ENCODE measurements around the gene CEL.
"Not testable (repeated sequence)": the region's sequence is repeated elsewhere in the genome, so short reads cannot be mapped to it uniquely, and the experiment has no call there.

The CEL gene

DNA sequence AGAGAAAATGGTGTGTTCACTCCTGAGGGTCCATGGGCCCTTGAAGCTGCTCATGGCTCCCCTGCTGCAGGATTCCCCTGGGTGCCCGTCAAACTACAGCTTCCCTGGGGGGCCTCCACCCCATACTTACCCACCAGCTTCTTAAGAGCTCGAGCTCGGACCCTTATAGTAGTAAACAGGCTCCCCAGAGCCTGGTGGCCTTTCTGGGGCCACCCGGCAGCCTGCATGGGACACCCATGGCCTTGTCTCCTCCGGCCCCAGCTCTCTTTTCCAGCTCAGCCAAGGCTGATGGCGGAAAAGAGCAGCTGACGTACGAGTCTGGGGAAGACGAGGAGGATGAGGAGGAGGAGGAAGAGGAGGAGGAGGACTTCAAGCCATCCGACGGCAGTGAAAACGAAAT is 4.2 kb upstream of the CEL start:
- DNase-seq (ENCODE audit: extremely low spot score): no peak
- TF ChIP-seq FOXM1 (IDR thresholded peaks at IDR 0.05; ENCODE audit: borderline replicate concordance) (no peak), HDGF (IDR thresholded peaks at IDR 0.05; ENCODE audit: borderline replicate concordance) (no peak)
- ChIA-PET POLR2A (no interaction called here), CTCF (interaction anchor here (0.6 kb wide), 1 partner anchor 75 kb away, joined by 3 read pairs; no protein-coding TSS in a partner anchor)

DNA sequence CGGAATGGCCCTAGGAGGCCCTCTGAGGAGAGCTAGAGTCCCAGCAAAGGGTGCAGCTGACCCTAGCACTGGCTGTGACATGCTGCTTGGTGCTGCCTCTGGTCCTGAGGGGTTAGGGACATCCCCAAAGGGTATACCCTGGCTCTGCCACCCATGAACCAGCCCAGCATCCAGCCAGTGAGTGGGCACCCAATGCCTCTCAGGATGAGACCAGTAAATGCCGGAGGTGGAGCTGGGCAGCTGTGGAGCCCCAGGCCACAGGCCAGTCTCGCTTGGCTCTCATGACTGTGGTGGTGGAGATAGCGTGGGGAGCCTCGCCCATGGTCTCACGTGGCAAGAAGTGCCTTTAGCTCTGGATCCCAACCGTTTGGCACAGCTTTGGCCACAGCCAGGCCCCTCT is 3.7 kb upstream of the CEL start:
- no peak for DNase-seq (ENCODE audit: extremely low spot score)
- no peak for TF ChIP-seq ARNT (IDR thresholded peaks at IDR 0.05)
- TF ChIP-seq LEF1 (IDR thresholded peaks at IDR 0.05; ENCODE audit: borderline replicate concordance): no peak
- no peak for TF ChIP-seq SUZ12 (IDR thresholded peaks at IDR 0.05)
- TF ChIP-seq SP1 (IDR thresholded peaks at IDR 0.05): no peak
- TF ChIP-seq FOXA1 (IDR thresholded peaks at IDR 0.05): no peak
- TF ChIP-seq ZNF384 (IDR thresholded peaks at IDR 0.05): no peak
- TF ChIP-seq HDGF (IDR thresholded peaks at IDR 0.05; ENCODE audit: borderline replicate concordance): no peak
- TF ChIP-seq, protein P1, sequence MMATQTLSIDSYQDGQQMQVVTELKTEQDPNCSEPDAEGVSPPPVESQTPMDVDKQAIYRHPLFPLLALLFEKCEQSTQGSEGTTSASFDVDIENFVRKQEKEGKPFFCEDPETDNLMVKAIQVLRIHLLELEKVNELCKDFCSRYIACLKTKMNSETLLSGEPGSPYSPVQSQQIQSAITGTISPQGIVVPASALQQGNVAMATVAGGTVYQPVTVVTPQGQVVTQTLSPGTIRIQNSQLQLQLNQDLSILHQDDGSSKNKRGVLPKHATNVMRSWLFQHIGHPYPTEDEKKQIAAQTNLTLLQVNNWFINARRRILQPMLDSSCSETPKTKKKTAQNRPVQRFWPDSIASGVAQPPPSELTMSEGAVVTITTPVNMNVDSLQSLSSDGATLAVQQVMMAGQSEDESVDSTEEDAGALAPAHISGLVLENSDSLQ (IDR thresholded peaks at IDR 0.05): no peak
- no peak for TF ChIP-seq FOXM1 (IDR thresholded peaks at IDR 0.05; ENCODE audit: borderline replicate concordance)
- ChIA-PET CTCF (no interaction called here), POLR2A (no interaction called here)

DNA sequence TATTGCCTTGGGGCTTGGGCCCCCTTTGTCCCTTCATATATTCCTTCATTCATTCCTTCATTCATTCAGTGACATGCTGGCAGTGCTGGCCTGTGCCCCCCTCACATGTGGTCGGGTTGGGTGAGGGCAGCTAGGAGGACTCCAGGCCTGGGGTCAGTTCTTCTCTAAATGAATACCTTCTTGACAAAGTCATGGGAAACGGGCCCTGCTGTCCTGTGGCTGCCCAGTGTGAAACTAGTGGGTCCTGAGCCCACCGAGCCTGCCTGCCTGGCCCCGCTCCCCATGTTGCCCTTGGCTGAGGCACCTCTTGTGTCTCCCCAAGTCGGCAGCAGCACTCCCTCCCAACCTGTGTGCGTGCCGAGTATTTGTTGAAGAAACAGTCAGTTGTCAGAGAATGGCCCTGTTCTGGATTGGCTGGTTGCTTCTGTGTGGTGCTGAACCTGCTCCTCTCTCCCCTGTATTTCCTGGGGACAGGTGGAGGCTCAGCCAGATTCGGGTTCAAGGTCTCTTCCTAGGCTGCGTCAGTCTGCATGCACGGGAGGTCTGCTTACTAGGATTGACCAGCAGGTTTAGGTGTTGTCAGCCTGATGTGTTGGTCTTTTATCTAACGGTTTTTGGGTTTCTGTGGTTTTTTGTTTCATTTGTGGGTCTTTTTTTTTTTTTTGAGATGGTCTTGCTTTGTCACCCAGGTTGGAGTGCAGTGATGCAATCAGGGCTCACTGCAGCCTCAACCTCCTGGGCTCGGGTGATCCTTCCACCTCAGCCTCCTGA is 3.0 kb upstream of the CEL start:
- DNase-seq (ENCODE audit: extremely low spot score): no peak
- POLR2A ChIA-PET: no interaction called here
- TF ChIP-seq L3MBTL2 (conservative IDR thresholded peaks at IDR 0.05) (no peak), FOXK2 (IDR thresholded peaks at IDR 0.05) (no peak)

DNA sequence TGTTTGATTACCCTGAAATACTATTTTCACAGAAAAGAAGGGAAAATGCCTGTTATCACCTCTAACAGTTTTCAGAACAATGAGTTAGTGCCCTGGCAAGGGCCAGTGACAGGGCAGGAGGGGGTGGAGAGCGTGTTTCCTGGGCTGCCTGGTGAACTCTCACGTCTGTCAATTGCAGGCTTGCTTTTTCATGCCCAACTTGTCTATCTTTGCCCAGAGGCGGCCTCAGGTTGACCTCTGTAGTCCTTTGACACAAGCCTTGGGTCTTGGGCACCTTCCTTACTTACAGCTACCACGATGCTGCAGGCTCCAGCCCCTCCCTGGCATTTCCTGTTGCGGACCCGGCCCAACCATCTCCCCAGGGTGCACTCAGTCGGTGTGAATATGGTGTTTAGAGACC is 2.2 kb upstream of the CEL start:
- ChIA-PET CTCF (interaction anchor here (0.6 kb wide), 2 partner anchors 20 to 35 kb away, joined by 3 read pairs; no protein-coding TSS in a partner anchor), POLR2A (interaction anchor here (1.4 kb wide), 1 partner anchor 28 kb away, joined by 3 read pairs; no protein-coding TSS in a partner anchor)
- DNase-seq (ENCODE audit: extremely low spot score): no peak
- TF ChIP-seq L3MBTL2 (conservative IDR thresholded peaks at IDR 0.05): no peak
- TF ChIP-seq TARDBP (IDR thresholded peaks at IDR 0.05): no peak

More for the DNA sequence above, 3.0 kb upstream of the CEL start:
- CTCF ChIA-PET: no interaction called here

DNA sequence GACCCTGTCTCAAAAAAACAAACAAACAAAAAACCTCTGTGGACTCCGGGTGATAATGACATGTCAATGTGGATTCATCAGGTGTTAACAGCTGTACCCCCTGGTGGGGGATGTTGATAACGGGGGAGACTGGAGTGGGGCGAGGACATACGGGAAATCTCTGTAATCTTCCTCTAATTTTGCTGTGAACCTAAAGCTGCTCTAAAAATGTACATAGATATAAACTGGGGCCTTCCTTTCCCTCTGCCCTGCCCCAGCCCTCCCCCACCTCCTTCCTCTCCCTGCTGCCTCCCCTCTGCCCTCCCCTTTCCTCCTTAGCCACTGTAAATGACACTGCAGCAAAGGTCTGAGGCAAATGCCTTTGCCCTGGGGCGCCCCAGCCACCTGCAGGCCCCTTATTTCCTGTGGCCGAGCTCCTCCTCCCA is 1.4 kb upstream of the CEL start:
- no peak for DNase-seq (ENCODE audit: extremely low spot score)
- POLR2A ChIA-PET: interaction anchor here (1.4 kb wide), 1 partner anchor 29 kb away, joined by 3 read pairs; no protein-coding TSS in a partner anchor
- TF ChIP-seq, protein P1 (IDR thresholded peaks at IDR 0.05): no peak
- TF ChIP-seq NFRKB (IDR thresholded peaks at IDR 0.05): no peak
- no peak for TF ChIP-seq ARNT (IDR thresholded peaks at IDR 0.05)
- TF ChIP-seq BHLHE40 (IDR thresholded peaks at IDR 0.05; ENCODE audit: borderline replicate concordance): no peak
- no peak for TF ChIP-seq TARDBP (IDR thresholded peaks at IDR 0.05)
- TF ChIP-seq ZNF384 (IDR thresholded peaks at IDR 0.05): no peak
- no peak for TF ChIP-seq ELF4 (IDR thresholded peaks at IDR 0.05)
- TF ChIP-seq SP1 (IDR thresholded peaks at IDR 0.05): no peak
- no peak for TF ChIP-seq LEF1 (IDR thresholded peaks at IDR 0.05; ENCODE audit: borderline replicate concordance)
- TF ChIP-seq L3MBTL2 (conservative IDR thresholded peaks at IDR 0.05): no peak
- TF ChIP-seq FOXM1 (IDR thresholded peaks at IDR 0.05; ENCODE audit: borderline replicate concordance): no peak
- no peak for TF ChIP-seq HDGF (IDR thresholded peaks at IDR 0.05; ENCODE audit: borderline replicate concordance)
- no peak for TF ChIP-seq FOXK2 (IDR thresholded peaks at IDR 0.05)
- no peak for TF ChIP-seq SUZ12 (IDR thresholded peaks at IDR 0.05)
- TF ChIP-seq FOXA1 (IDR thresholded peaks at IDR 0.05): no peak
- no peak for TF ChIP-seq CTBP1 (IDR thresholded peaks at IDR 0.05; ENCODE audit: borderline replicate concordance)
- CTCF ChIA-PET: no interaction called here

DNA sequence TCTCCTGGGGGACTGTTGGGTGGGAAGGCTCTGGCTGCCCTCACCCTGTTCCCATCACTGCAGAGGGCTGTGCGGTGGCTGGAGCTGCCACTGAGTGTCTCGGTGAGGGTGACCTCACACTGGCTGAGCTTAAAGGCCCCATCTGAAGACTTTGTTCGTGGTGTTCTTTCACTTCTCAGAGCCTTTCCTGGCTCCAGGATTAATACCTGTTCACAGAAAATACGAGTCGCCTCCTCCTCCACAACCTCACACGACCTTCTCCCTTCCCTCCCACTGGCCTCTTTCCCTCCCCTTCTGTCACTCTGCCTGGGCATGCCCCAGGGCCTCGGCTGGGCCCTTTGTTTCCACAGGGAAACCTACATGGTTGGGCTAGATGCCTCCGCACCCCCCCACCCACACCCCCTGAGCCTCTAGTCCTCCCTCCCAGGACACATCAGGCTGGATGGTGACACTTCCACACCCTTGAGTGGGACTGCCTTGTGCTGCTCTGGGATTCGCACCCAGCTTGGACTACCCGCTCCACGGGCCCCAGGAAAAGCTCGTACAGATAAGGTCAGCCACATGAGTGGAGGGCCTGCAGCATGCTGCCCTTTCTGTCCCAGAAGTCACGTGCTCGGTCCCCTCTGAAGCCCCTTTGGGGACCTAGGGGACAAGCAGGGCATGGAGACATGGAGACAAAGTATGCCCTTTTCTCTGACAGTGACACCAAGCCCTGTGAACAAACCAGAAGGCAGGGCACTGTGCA is 590 bp upstream of the CEL start:
- POLR2A ChIA-PET, CTCF ChIA-PET: not testable (repeated sequence)

DNA sequence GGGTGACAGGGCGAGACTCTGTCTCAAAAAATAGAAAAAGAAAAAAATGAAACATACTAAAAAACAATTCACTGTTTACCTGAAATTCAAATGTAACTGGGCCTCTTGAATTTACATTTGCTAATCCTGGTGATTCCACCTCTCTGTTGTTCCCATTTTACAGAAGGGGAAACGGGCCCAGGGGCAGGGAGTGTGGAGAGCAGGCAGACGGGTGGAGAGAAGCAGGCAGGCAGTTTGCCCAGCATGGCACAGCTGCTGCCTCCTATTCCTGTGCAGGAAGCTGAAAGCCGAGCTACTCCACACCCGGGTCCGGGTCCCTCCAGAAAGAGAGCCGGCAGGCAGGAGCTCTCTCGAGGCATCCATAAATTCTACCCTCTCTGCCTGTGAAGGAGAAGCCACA is 788 bp downstream of the CEL start:
- CTCF ChIA-PET; POLR2A ChIA-PET; DNase-seq (ENCODE audit: extremely low spot score): not testable (repeated sequence)

More for the DNA sequence above, 590 bp upstream of the CEL start:
- not testable (repeated sequence) for DNase-seq (ENCODE audit: extremely low spot score)

DNA sequence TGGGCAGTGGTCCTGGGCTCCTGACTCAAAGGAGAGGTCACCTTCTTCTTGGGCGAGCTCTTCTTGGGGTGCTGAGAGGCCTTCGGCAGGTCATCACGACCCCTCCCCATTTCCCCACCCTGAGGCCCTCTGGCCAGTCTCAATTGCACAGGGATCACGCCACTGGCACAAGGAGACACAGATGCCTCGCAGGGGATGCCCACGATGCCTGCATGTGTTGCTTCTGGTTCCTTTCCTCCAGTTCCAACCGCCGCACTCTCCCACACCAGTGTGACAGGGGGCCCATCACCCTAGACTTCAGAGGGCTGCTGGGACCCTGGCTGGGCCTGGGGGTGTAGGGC is 1.3 kb downstream of the CEL start:
- DNase-seq (ENCODE audit: extremely low spot score): no peak
- CTCF ChIA-PET: no interaction called here
- POLR2A ChIA-PET: no interaction called here
- TF ChIP-seq BHLHE40 (IDR thresholded peaks at IDR 0.05; ENCODE audit: borderline replicate concordance) (no peak), FOXM1 (IDR thresholded peaks at IDR 0.05; ENCODE audit: borderline replicate concordance) (no peak), FOXA1 (IDR thresholded peaks at IDR 0.05) (no peak), NFRKB (IDR thresholded peaks at IDR 0.05) (no peak), L3MBTL2 (conservative IDR thresholded peaks at IDR 0.05) (no peak), ZNF384 (IDR thresholded peaks at IDR 0.05) (no peak), HDGF (IDR thresholded peaks at IDR 0.05; ENCODE audit: borderline replicate concordance) (no peak), ARNT (IDR thresholded peaks at IDR 0.05) (no peak), TARDBP (IDR thresholded peaks at IDR 0.05) (no peak), FOXK2 (IDR thresholded peaks at IDR 0.05) (no peak), ELF4 (IDR thresholded peaks at IDR 0.05) (no peak), SUZ12 (IDR thresholded peaks at IDR 0.05) (no peak), LEF1 (IDR thresholded peaks at IDR 0.05; ENCODE audit: borderline replicate concordance) (no peak), SP1 (IDR thresholded peaks at IDR 0.05) (no peak)
- TF ChIP-seq, protein P1 (IDR thresholded peaks at IDR 0.05): no peak
